ENCODE data around the gene CAPN10.

Gene CAPN10

GRCh38 chr2:240626531-240627300 is 40.2 kb downstream of the CAPN10 start:
- peak; percentile 76 for DNase-seq

DNA sequence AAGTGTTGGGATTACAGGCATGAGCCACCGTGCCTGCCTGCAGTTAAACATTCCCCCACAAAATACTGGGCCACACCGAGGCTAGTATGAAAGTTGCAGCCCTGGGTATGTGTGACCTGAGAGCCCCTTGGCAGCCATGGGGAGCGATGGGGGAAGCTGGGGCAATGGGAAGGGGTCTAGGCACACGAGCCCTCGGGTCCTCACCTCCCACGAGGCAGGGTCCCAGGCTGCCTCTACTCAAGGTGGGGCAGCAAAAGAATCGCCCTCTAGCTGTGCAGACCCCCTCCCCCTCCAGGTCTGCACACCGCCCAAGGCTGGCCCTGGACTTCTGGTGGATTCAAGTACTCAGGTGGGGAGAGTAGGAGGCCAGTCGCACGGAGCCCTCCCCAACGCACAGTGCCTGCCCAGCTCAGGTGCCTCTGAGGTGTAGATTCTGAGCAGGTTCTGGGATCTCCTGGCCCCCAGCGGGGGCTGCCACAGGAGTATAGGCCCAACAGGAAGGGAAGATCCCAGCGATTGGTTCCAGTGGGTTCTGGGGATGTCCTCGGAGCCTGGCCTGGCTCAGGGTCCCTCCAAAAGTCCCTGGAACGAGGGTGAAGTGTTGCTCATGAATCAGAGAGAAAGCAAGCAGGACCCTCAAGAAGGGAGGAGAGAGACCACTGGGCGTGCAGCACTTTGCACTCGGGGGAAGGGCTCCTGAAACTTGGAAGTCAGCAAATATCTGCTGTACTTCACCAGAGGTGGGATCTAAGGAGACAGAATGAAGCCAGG is 41.4 kb downstream of the CAPN10 start:
- DNase-seq: no peak

DNA sequence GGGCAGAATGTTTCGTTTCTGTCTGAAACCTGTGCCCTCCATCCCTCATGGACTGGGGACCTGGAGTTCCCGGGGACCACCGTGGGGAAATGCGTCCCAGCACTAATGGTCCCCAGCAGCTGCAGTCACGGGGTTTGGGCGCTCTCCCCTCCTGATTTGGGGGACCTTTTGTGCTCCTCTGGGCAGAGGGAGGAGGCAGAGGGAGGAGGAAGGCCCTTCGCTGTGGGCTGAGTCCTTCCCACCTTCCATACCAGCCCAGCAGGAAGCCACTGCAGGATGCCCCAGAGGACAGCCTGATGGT is 41.9 kb downstream of the CAPN10 start:
- no peak for DNase-seq

DNA sequence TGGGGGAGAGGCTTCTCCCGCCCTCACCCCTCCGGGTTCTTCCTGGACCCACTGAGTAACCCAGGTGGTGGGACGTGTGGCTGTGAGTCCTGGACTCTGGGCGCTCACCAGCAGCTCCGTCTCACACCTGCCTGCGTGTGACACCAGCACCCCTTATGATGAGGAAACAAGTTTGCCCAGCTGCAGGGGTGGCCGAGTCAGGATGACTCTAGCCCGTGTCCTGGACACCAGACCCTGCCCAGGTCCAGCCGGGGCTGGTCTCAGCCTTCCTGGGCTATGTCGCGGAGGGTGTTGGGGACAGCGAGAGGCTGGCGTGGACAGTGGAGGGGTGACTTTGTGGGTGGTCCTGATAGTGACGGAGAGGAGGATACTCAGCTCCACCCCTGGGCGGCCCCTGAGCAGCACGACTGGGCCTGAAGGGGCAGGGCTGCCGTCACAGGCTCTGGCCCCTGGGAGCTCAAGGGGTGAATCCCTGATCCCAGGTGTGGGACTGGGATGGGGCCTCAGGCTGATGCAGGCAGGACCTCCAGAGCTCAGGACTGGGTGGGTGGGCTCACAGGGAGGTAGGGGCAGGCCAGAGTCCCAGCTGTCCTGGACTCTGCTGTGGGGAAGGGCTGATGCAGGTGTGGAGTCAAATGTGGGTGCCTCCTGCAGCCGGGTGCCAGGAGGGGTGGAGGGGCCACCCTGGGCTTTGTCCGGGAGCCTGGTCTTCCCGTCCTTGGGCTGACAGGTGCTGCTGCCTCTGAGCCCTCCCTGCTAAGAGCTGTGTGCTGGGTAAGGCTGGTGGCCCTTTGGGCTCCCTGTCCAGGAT is 42.5 kb downstream of the CAPN10 start:
- no peak for DNase-seq

- no peak for DNase-seq
These were observed 43.1 kb downstream of the CAPN10 start for GRCh38 chr2:240629619-240629967.

- DNase-seq: no peak
These were observed 43.6 kb downstream of the CAPN10 start for GRCh38 chr2:240629968-240630770.

- DNase-seq: no peak
These were observed 44.4 kb downstream of the CAPN10 start for GRCh38 chr2:240630771-240631547.

DNA sequence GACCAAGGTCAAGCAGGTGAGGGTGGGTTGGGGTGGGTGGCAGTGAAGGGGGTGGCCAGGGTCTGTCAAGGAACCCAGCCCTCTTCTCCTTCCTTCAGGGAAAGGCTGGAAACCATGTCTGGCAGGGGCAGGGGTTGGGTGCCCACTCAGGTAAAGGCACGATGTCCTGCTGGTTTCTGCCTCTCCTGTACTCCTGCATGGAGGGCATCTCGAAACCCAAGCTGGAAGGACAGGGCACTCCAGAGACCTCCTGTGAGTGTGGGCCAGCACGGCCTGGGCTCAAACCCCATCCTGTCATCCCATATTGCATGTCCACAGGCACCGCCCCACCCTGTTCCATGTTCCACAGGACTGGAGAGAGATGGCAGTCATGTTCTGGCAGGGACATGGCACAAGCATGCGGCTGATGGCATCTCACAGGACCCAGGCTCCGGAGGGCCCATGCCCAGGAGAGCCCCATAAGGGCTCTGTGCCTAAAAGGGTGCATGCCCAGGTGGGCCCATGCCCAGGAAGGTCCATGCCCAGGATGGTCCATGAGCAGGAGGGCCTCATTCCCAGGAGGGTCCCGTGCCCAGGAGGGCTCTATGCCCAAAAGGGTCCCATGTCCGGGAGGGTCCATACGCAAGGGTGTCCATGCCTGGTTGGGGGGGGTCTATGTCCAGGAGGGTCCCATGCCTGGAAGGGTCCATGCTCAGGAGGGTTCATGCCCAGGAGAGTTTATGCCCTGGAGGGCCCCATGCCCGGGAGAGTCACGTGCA is 45.2 kb downstream of the CAPN10 start:
- DNase-seq: no peak

- DNase-seq: no peak
These were observed 45.8 kb downstream of the CAPN10 start for GRCh38 chr2:240632306-240632721.

DNA sequence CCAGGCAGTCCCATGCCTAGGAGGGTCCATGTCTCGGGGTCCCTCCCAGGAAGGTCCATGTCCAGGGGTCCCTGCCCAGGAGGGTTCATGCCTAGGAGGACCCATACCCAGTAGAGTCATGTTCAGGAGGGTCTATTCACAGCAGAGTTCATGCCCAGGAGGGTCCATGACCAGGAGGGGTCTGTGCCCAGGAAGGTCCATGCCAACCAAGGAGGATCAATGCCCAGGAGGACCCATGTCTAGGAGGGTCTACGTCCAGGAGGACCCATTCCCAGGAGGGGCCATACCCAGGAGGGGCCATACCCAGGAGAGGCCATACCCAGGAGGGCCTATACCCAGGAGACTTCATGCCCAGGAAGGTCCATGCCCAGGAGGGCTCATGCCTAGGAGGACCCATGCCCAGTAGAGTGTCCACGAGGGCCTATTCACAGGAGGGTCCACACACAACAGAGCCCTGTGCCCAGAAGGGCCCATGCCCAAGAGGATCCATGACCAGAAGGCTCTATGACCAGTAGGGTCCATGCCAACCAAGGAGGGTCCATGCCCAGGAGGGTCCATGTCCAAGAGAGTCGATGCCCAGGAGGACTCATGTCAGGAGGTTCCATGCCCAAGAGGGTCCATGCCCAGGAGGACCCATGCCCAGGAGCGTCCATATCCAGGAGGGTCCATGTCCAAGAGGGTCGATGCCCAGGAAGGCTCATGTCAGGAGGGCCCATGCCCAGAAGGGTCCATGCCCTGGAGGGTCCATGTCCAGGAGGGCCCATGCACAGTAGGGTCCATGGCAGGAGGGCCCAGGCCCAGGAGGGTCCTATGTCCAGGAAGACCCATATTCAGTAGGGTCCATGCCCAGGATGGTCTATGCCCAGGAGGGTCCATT is 48.8 kb downstream of the CAPN10 start:
- no peak for DNase-seq

DNA sequence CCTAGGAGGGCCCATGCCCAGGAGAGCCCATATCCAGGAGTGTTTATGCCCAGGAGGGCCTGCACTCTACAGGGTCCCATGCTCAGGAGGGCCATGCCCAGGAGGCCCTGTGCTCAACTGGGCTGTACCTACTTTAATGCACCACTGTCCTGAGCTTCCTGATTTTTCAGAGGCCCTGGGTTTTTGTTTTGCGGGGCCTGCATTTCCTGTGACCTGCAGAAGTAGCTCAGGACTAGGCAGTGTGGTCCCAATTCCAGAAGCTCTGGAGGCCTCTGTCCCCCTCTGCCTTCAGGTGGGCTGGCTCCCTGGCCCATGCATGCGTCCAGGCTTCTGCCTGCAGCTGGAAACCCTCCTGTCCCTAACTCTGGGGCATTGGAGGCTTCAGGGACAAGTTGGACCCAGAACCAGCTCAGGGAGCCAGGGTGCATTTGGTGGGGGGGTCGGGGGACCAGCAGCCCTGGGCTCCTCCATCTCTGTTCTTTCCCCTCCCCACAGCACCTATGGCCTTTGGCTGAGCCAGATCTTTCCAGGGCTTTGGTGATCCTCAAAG is 49.5 kb downstream of the CAPN10 start:
- no peak for DNase-seq

DNA sequence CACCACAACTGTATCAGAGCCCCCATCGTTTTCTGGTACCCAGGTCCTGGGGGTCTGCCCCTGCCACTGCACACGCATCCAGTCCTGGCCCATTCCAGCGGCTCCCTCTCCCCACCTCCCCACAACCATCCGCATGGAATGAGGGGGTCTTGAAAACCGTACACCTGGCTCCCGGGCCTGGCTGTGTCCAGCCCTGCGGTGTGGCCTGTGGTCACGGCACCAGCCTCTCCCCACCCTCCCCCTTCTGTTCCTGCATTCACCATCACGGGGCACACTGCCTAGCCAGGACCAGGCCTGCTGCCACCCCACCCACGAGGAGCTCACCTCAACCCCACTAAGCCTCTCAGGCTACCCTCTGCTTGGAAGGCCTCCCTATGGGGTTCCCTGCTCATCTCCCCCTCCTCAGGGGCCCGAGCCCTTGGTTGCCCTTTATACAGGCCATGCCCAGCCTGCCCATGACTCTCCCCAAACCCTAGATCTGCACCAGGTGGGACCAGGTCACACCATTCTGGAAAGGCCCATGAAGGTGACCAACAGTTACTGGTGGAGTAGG is 50.1 kb downstream of the CAPN10 start:
- DNase-seq: no peak

DNA sequence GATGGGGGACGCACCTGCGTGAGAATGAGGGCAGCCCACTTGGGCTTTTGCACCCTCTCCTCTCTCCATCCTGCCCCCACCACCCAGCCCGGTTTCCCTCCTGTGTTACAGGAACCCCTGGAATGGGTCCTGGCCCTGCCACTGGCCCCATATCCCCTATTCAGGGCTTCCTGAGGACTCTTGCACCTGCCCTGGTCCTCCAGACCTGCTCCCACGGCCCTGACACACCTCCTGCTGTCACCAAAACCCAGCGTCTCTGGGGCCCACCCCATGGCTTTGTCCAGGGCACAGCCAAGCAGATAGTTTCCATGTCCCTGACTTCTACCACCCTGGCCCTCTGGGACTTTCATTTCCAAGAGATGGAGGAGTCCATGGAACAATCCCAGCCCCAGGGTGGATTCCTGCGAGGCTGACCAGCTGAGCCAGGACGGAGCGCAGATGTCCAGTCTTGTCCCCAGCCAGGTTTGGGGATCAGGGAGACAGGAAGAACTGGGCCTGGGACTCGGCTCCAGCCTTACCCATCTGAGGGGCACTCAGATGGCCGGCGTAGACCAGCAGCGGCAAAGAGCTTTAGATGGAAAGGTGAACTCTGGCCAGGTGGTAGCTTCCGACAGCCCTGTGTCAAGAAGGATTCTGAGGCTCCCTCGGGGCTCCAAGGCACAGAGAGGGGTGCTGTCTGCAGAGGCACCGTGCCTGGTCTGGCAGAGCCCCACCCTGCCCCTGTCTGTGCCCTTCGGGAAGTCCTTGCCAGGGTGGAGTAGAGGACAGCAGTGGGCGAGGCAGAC is 50.8 kb downstream of the CAPN10 start:
- DNase-seq: no peak

DNA sequence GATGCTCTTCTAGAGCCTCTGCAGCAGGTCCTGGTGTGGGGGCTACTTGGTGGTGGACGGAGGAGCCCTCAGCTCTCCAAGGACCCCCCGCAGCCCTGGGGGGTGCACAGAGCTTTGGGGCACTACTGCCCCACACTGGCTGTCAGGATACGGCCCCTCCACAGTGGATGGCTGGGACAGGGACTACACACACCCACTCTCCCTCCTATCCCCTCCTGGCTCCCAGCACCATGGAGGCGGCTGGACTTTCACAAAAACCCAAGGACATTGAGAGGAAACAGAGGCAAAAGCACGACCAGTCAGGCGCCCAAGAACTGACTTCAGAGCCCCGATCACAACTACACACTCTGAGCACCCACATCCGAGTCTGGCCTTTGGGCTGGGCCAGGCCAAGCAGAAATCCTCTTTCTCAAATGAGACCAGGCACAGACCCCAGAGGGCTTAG is 51.4 kb downstream of the CAPN10 start:
- DNase-seq: no peak

GRCh38 chr2:240638512-240639160 is 52.1 kb downstream of the CAPN10 start:
- DNase-seq: no peak

DNA sequence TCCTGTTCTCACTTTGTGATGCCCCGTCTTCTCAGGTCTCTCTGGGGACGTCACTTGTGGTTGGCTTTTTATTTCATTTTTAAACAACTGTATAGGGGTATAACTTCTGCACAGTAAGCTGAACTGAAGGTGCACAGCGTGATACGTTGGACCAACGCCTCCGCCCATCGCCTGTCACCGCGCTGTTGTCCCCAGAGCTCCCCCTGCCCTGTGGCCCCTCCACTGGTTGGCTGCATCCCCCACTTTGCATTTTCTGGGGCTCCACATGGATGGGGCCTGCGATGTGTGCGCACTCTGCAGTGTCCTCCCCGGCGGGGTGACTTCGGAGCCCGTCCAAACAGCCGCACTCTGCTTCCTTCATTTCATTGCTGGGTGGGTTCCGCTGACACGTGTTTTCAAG is 53.0 kb downstream of the CAPN10 start:
- DNase-seq: no peak

- DNase-seq: peak; percentile 73
These were observed 54.4 kb downstream of the CAPN10 start for GRCh38 chr2:240640939-240641338.
